Fibroblast of pulmonary artery (primary cell): ENCODE measurements around the gene KIF25.

Experiments used
- DNase-seq: peaks from one replicate; pipeline ENCODE4 v3.0.0-alpha.2; 2010; ENCODE audit warnings: low read depth
- H3K4me3 ChIP-seq: replicated peaks from 2 replicates; pipeline ENCODE4 v1.5.1; 2011; ENCODE audit warnings: low read depth, mild to moderate bottlenecking, control low read depth, low read length, moderate library complexity
- CTCF ChIP-seq: IDR thresholded peaks from 2 replicates; pipeline ENCODE4 v1.5.1; 2011; ENCODE audit warnings: mild to moderate bottlenecking, control low read depth, low read length, inconsistent platforms; ENCODE audit errors: missing control alignments

Gene KIF25

GRCh38 chr6:168089186-168090063 lies 92.0 kb downstream of the KIF25 start:
- no peak overlapping the region for H3K4me3 ChIP-seq
- no peak for TF ChIP-seq CTCF
- DNase-seq: no peak

- no peak for DNase-seq
- H3K4me3 ChIP-seq: no peak overlapping the region
- TF ChIP-seq CTCF: no peak
Observed at GRCh38 chr6:168090064-168090690, 92.7 kb downstream of the KIF25 start.

GRCh38 chr6:168090706-168091105 lies 93.2 kb downstream of the KIF25 start:
- TF ChIP-seq CTCF: no peak
- no peak overlapping the region for H3K4me3 ChIP-seq
- no peak for DNase-seq

GRCh38 chr6:168091381-168092264 lies 94.2 kb downstream of the KIF25 start:
- DNase-seq: no peak
- TF ChIP-seq CTCF: no peak
- no peak overlapping the region for H3K4me3 ChIP-seq

GRCh38 chr6:168092541-168092940 lies 95.1 kb downstream of the KIF25 start:
- TF ChIP-seq CTCF: no peak
- DNase-seq: no peak
- H3K4me3 ChIP-seq: no peak overlapping the region

GRCh38 chr6:168093071-168093505 lies 95.6 kb downstream of the KIF25 start:
- TF ChIP-seq CTCF: no peak
- no peak overlapping the region for H3K4me3 ChIP-seq
- no peak for DNase-seq
